GM19397 (cell line): ENCODE results near the gene TRMU.

ENCODE experiments used
- ATAC-seq: cut with Tn5 transposase; IDR thresholded peaks from one replicate; pipeline ENCODE4 v1.9.1; 2021; ENCODE audit warnings: mild to moderate bottlenecking, moderate library complexity; ENCODE audit not compliant: unreplicated experiment

The TRMU gene

GRCh38 chr22:46355369-46355995, 20.0 kb downstream of the TRMU start:
- ATAC-seq: no peak

- ATAC-seq: no peak
Observed at GRCh38 chr22:46355996-46356471, 20.5 kb downstream of the TRMU start.

- ATAC-seq: no peak
Observed at GRCh38 chr22:46356496-46357480, 21.3 kb downstream of the TRMU start.

- no peak for ATAC-seq
Observed at GRCh38 chr22:46357711-46358520, 22.4 kb downstream of the TRMU start.

- ATAC-seq: no peak
Observed at GRCh38 chr22:46358766-46359165, 23.3 kb downstream of the TRMU start.

- ATAC-seq: no peak
Observed at GRCh38 chr22:46359362-46359761, 23.8 kb downstream of the TRMU start.

GRCh38 chr22:46360097-46360496, 24.6 kb downstream of the TRMU start:
- no peak for ATAC-seq

- no peak for ATAC-seq
Observed at GRCh38 chr22:46360891-46361290, 25.4 kb downstream of the TRMU start.

GRCh38 chr22:46361826-46362202, 26.3 kb downstream of the TRMU start:
- no peak for ATAC-seq

GRCh38 chr22:46362203-46362933, 26.9 kb downstream of the TRMU start:
- ATAC-seq: no peak

GRCh38 chr22:46362934-46363515, 27.5 kb downstream of the TRMU start:
- ATAC-seq: no peak

GRCh38 chr22:46363611-46364321, 28.3 kb downstream of the TRMU start:
- no peak for ATAC-seq

- no peak for ATAC-seq
Observed at GRCh38 chr22:46364341-46365165, 29.0 kb downstream of the TRMU start.

- no peak for ATAC-seq
Observed at GRCh38 chr22:46365166-46365624, 29.7 kb downstream of the TRMU start.

GRCh38 chr22:46366327-46366731, 30.8 kb downstream of the TRMU start:
- ATAC-seq: no peak

- no peak for ATAC-seq
Observed at GRCh38 chr22:46366801-46367706, 31.5 kb downstream of the TRMU start.

- no peak for ATAC-seq
Observed at GRCh38 chr22:46367707-46368191, 32.2 kb downstream of the TRMU start.
